ENCODE results near the gene YPEL5. TPM values are rescaled to one million over a fixed set of nuclear protein-coding genes. Genes with fewer than 3 reads are reported as not detected.

YPEL5 gene
- total RNA-seq, 4 donors from 2014 or later = 42.8 to 88.1 (median 80.5) TPM

GRCh38 chr2:30105556-30105955 lies 41.3 kb upstream of the YPEL5 start:
- no peak for DNase-seq
- Histone ChIP-seq H3K27ac (no peak overlapping the region), H3K27me3 (no peaks in the 10 kb centered on the region), H3K4me3 (no peak overlapping the region), H3K9me3 (no peaks in the 10 kb centered on the region), H3K36me3 (no peaks in the 10 kb centered on the region), H3K4me1 (no peaks in the 10 kb centered on the region)
- TF ChIP-seq POLR2AphosphoS5 (IDR thresholded peaks at IDR 0.05) = no peak
- no peak for TF ChIP-seq POLR2A (IDR thresholded peaks at IDR 0.05)
- no peak for TF ChIP-seq EP300 (IDR thresholded peaks at IDR 0.05; ENCODE audit: low read depth)
- TF ChIP-seq CTCF (IDR thresholded peaks at IDR 0.05) = no peak
- in situ Hi-C loops (cut with MboI; ENCODE audit: low pct_ligation_motif_present in 1 of 4, low pct_unique_long_range_greater_than_20kb in 1 of 4, low sequenced_read_pairs in 3 of 4) (no loop called here), intact Hi-C loops (cut with DNase I; ENCODE audit: low total_unique reads) (no loop called here)
- 77 to 100% methylated on average over 1 to 2 of the region's 2 CpGs for WGBS, 2 donors (ENCODE audit: low coverage in 1 of 2)

- Histone ChIP-seq H3K27ac (no peak overlapping the region), H3K4me1 (no peaks in the 10 kb centered on the region), H3K9me3 (no peaks in the 10 kb centered on the region), H3K4me3 (no peak overlapping the region), H3K36me3 (no peaks in the 10 kb centered on the region), H3K27me3 (no peaks in the 10 kb centered on the region)
- intact Hi-C loops (cut with DNase I; ENCODE audit: low total_unique reads) (no loop called here), in situ Hi-C loops (cut with MboI; ENCODE audit: low pct_ligation_motif_present in 1 of 4, low pct_unique_long_range_greater_than_20kb in 1 of 4, low sequenced_read_pairs in 3 of 4) (no loop called here)
- no peak for DNase-seq
- TF ChIP-seq CTCF (IDR thresholded peaks at IDR 0.05) (no peak), POLR2A (IDR thresholded peaks at IDR 0.05) (no peak), EP300 (IDR thresholded peaks at IDR 0.05; ENCODE audit: low read depth) (no peak), POLR2AphosphoS5 (IDR thresholded peaks at IDR 0.05) (no peak)
- WGBS, 2 donors (ENCODE audit: low coverage in 1 of 2) = 87% methylated on average over 9 of the region's 9 CpGs; no CpG with 5 or more reads in 1 of the 2 donors
Observed at GRCh38 chr2:30106543-30106942, 40.3 kb upstream of the YPEL5 start.

GRCh38 chr2:30108192-30108591 lies 38.6 kb upstream of the YPEL5 start:
- H3K27me3 ChIP-seq = no peaks in the 10 kb centered on the region
- intact Hi-C loops (cut with DNase I; ENCODE audit: low total_unique reads) (no loop called here), in situ Hi-C loops (cut with MboI; ENCODE audit: low pct_ligation_motif_present in 1 of 4, low pct_unique_long_range_greater_than_20kb in 1 of 4, low sequenced_read_pairs in 3 of 4) (no loop called here)
- WGBS, 2 donors (ENCODE audit: low coverage in 1 of 2) = 33 to 65% methylated on average over 1 to 2 of the region's 2 CpGs
- H3K36me3 ChIP-seq = no peaks in the 10 kb centered on the region
- no peak overlapping the region for H3K27ac ChIP-seq
- no peak for DNase-seq
- no peak overlapping the region for H3K4me3 ChIP-seq
- TF ChIP-seq POLR2AphosphoS5 (IDR thresholded peaks at IDR 0.05) (no peak), CTCF (IDR thresholded peaks at IDR 0.05) (no peak)
- H3K9me3 ChIP-seq = no peaks in the 10 kb centered on the region
- H3K4me1 ChIP-seq = no peaks in the 10 kb centered on the region

GRCh38 chr2:30108851-30109250 lies 38.0 kb upstream of the YPEL5 start:
- intact Hi-C loops (cut with DNase I; ENCODE audit: low total_unique reads) (no loop called here), in situ Hi-C loops (cut with MboI; ENCODE audit: low pct_ligation_motif_present in 1 of 4, low pct_unique_long_range_greater_than_20kb in 1 of 4, low sequenced_read_pairs in 3 of 4) (no loop called here)
- no peaks in the 10 kb centered on the region for H3K27me3 ChIP-seq
- H3K4me3 ChIP-seq = no peak overlapping the region
- H3K9me3 ChIP-seq = no peaks in the 10 kb centered on the region
- no peak for DNase-seq
- H3K36me3 ChIP-seq = no peaks in the 10 kb centered on the region
- 74 to 92% methylated on average over 2 to 5 of the region's 5 CpGs for WGBS, 2 donors (ENCODE audit: low coverage in 1 of 2)
- no peak for TF ChIP-seq EP300 (IDR thresholded peaks at IDR 0.05; ENCODE audit: low read depth)
- no peak for TF ChIP-seq POLR2AphosphoS5 (IDR thresholded peaks at IDR 0.05)
- no peak for TF ChIP-seq POLR2A (IDR thresholded peaks at IDR 0.05)
- TF ChIP-seq CTCF (IDR thresholded peaks at IDR 0.05) = no peak
- no peak overlapping the region for H3K27ac ChIP-seq
- H3K4me1 ChIP-seq = no peaks in the 10 kb centered on the region

All from transverse colon (tissue), 4 donors.